K562 (cell line): ENCODE results near the gene CACNB1.

ENCODE experiments used
- HBP1 ChIP-seq: fragments of 450-650 bp; formaldehyde crosslinking; IDR thresholded peaks from 2 replicates; pipeline ENCODE4 v1.4.0; 2022; ENCODE audit warnings: missing genetic modification characterization
- NKRF ChIP-seq: fragments of 450-650 bp; IDR thresholded peaks from 2 replicates; pipeline ENCODE4 v1.6.1; 2016; ENCODE audit warnings: borderline replicate concordance
- RFX5 ChIP-seq: IDR thresholded peaks from 2 replicates; pipeline ENCODE4 v1.6.1; 2011; ENCODE audit warnings: low read depth, mild to moderate bottlenecking, improper control_type of control experiment, low read length
- SPI1 ChIP-seq: IDR thresholded peaks from 2 replicates; pipeline ENCODE4 v1.6.1; 2011; ENCODE audit warnings: low read depth, low read length, control low read depth, borderline replicate concordance
- USF2 ChIP-seq: sonication (generic); formaldehyde crosslinking; IDR thresholded peaks from 2 replicates; pipeline ENCODE4 v1.5.0; 2020; ENCODE audit warnings: missing genetic modification reagents
- ZBTB7A ChIP-seq: IDR thresholded peaks from 2 replicates; pipeline ENCODE4 v1.6.1; 2011; ENCODE audit warnings: low read depth, mild to moderate bottlenecking, low read length, moderate library complexity, borderline replicate concordance; ENCODE audit not compliant: control insufficient read depth
- TF ChIP-seq, protein P1 (sequence below), 3 experiments: IDR thresholded peaks in 2 of 3; conservative IDR thresholded peaks in 1 of 3; 2 replicates each; pipeline ENCODE4 v1.5.1; 2011 to 2012; ENCODE audit warnings: low read length in 3 of 3, mild to moderate bottlenecking in 3 of 3, control low read depth in 2 of 3, improper control_type of control experiment in 1 of 3, inconsistent platforms in 1 of 3, low read depth in 1 of 3, mixed read lengths in 1 of 3, moderate library complexity in 1 of 3; ENCODE audit not compliant: insufficient read depth in 2 of 3
- TF ChIP-seq, protein P2 (sequence below): fragments of 450-650 bp; IDR thresholded peaks from 2 replicates; pipeline ENCODE4 v1.6.1; 2016; ENCODE audit warnings: low read depth
- TF ChIP-seq, protein P3 (sequence below): fragments of 450-650 bp; formaldehyde crosslinking; IDR thresholded peaks from 2 replicates; pipeline ENCODE4 v1.4.0; 2022; ENCODE audit warnings: missing genetic modification characterization

GRCh38 chr17:39183720-39184119 lies 13.7 kb downstream of the CACNB1 start:
- no peak for TF ChIP-seq SPI1
- TF ChIP-seq, protein P1, sequence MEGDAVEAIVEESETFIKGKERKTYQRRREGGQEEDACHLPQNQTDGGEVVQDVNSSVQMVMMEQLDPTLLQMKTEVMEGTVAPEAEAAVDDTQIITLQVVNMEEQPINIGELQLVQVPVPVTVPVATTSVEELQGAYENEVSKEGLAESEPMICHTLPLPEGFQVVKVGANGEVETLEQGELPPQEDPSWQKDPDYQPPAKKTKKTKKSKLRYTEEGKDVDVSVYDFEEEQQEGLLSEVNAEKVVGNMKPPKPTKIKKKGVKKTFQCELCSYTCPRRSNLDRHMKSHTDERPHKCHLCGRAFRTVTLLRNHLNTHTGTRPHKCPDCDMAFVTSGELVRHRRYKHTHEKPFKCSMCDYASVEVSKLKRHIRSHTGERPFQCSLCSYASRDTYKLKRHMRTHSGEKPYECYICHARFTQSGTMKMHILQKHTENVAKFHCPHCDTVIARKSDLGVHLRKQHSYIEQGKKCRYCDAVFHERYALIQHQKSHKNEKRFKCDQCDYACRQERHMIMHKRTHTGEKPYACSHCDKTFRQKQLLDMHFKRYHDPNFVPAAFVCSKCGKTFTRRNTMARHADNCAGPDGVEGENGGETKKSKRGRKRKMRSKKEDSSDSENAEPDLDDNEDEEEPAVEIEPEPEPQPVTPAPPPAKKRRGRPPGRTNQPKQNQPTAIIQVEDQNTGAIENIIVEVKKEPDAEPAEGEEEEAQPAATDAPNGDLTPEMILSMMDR (IDR thresholded peaks at IDR 0.05 in 2 of 3, conservative IDR thresholded peaks at IDR 0.05 in 1 of 3; ENCODE audit: insufficient read depth in 2 of 3, low read depth in 1 of 3, low read length in 3 of 3) = no peak
- TF ChIP-seq ZBTB7A = no peak
- TF ChIP-seq, protein P2, sequence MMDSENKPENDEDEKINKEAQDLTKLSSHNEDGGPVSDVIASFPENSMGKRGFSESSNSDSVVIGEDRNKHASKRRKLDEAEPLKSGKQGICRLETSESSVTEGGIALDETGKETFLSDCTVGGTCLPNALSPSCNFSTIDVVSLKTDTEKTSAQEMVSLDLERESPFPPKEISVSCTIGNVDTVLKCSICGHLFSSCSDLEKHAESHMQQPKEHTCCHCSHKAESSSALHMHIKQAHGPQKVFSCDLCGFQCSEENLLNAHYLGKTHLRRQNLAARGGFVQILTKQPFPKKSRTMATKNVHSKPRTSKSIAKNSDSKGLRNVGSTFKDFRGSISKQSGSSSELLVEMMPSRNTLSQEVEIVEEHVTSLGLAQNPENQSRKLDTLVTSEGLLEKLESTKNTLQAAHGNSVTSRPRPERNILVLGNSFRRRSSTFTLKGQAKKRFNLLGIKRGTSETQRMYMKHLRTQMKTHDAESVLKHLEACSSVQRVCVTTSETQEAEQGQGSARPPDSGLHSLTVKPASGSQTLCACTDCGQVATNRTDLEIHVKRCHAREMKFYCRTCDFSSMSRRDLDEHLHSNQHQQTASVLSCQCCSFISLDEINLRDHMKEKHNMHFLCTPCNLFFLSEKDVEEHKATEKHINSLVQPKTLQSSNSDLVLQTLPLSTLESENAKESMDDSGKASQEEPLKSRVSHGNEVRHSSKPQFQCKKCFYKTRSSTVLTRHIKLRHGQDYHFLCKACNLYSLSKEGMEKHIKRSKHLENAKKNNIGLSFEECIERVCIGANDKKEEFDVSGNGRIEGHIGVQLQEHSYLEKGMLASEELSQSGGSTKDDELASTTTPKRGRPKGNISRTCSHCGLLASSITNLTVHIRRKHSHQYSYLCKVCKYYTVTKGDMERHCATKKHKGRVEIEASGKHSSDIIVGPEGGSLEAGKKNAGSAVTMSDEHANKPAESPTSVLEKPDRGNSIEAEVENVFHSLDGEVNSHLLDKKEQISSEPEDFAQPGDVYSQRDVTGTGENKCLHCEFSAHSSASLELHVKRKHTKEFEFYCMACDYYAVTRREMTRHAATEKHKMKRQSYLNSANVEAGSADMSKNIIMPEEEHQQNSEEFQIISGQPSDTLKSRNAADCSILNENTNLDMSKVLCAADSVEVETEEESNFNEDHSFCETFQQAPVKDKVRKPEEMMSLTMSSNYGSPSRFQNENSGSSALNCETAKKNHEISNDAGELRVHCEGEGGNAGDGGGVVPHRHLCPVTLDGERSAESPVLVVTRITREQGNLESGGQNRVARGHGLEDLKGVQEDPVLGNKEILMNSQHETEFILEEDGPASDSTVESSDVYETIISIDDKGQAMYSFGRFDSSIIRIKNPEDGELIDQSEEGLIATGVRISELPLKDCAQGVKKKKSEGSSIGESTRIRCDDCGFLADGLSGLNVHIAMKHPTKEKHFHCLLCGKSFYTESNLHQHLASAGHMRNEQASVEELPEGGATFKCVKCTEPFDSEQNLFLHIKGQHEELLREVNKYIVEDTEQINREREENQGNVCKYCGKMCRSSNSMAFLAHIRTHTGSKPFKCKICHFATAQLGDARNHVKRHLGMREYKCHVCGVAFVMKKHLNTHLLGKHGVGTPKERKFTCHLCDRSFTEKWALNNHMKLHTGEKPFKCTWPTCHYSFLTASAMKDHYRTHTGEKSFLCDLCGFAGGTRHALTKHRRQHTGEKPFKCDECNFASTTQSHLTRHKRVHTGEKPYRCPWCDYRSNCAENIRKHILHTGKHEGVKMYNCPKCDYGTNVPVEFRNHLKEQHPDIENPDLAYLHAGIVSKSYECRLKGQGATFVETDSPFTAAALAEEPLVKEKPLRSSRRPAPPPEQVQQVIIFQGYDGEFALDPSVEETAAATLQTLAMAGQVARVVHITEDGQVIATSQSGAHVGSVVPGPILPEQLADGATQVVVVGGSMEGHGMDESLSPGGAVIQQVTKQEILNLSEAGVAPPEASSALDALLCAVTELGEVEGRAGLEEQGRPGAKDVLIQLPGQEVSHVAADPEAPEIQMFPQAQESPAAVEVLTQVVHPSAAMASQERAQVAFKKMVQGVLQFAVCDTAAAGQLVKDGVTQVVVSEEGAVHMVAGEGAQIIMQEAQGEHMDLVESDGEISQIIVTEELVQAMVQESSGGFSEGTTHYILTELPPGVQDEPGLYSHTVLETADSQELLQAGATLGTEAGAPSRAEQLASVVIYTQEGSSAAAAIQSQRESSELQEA = no peak
- TF ChIP-seq, protein P3, sequence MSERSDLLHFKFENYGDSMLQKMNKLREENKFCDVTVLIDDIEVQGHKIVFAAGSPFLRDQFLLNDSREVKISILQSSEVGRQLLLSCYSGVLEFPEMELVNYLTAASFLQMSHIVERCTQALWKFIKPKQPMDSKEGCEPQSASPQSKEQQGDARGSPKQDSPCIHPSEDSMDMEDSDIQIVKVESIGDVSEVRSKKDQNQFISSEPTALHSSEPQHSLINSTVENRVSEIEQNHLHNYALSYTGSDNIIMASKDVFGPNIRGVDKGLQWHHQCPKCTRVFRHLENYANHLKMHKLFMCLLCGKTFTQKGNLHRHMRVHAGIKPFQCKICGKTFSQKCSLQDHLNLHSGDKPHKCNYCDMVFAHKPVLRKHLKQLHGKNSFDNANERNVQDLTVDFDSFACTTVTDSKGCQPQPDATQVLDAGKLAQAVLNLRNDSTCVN (CRISPR knock-in tag) = no peak
- no peak for TF ChIP-seq HBP1 (CRISPR knock-in tag)
- no peak for TF ChIP-seq RFX5
- no peak for TF ChIP-seq NKRF
- no peak for TF ChIP-seq USF2
